HepG2 (cell line): ENCODE results near the gene MYH16. TPM values are rescaled to one million over a fixed set of nuclear protein-coding genes. Genes with fewer than 3 reads are reported as not detected.
"Not testable (repeated sequence)": the region's sequence is repeated elsewhere in the genome, so short reads cannot be mapped to it uniquely, and the experiment has no call there.

Source experiments
- ATAC-seq: fragments of 200-7000 bp; cut with Tn5 transposase; 3 replicates; pipeline ENCODE4 v1.9.1; 2020; ENCODE audit warnings: mild to moderate bottlenecking, moderate library complexity
- BruUV-seq: library from RNA; stranded (reverse); fragments of 400-500 nt; replicated peaks from 2 replicates; lab custom pipeline; 2021; lab: Mats Ljungman, UMichigan
- CTCF ChIA-PET: fragments of 300-600 bp; formaldehyde crosslinking; extraction: SDS; loops from one replicate; lab custom pipeline; 2021; ENCODE audit warnings: low total read pairs, inconsistent platforms, low intra/inter-chr PET ratio; lab: Yijun Ruan, JAX
- POLR2A ChIA-PET: fragments of 350-600 bp; sonication (Branson Sonifier 250); formaldehyde crosslinking; loops from one replicate; lab custom pipeline; 2020; ENCODE audit warnings: antibody characterized with exemption, inconsistent platforms; lab: Yijun Ruan, JAX
- DNase-seq: peaks from one replicate; pipeline ENCODE4 v3.0.0-alpha.2; 2015; ENCODE audit warnings: low spot score
- FAIRE-seq: peaks from 3 replicates; lab custom pipeline; 2011; peaks lifted over from hg19 to GRCh38; lab: Jason Lieb, UNC
- H2AFZ ChIP-seq: one replicate; pipeline ENCODE4 v1.6.1; 2011; ENCODE audit warnings: low read length, inconsistent platforms
- H3K27ac ChIP-seq: fragments of 300-600 bp; 3 replicates; pipeline ENCODE4 v1.8.0; 2011; ENCODE audit warnings: mixed run types, mild to moderate bottlenecking, mixed read lengths, low read length, inconsistent platforms; ENCODE audit not compliant: insufficient read depth; ENCODE audit errors: extremely low read length
- H3K27me3 ChIP-seq, 2 experiments: fragments of 200-600 bp in 1 of 2; 2 replicates in 1 of 2; 3 replicates in 1 of 2; pipeline versions ENCODE4 v1.6.0 to v1.8.0; 2011; ENCODE audit warnings: low read length in 2 of 2, mild to moderate bottlenecking in 2 of 2, moderate library complexity in 2 of 2, inconsistent platforms in 1 of 2; ENCODE audit not compliant: insufficient read depth in 2 of 2, control insufficient read depth in 1 of 2
- H3K36me3 ChIP-seq, 2 experiments: fragments of 200-600 bp in 1 of 2; replicated peaks in 1 of 2; 2 replicates in 1 of 2; 3 replicates in 1 of 2; pipeline versions ENCODE4 v1.5.1 to v1.8.0; 2011; ENCODE audit warnings: low read length in 2 of 2, inconsistent platforms in 1 of 2; ENCODE audit not compliant: insufficient read depth in 2 of 2, control insufficient read depth in 1 of 2
- H3K4me1 ChIP-seq: 2 replicates; pipeline ENCODE4 v1.5.1; 2012; ENCODE audit warnings: low read length, inconsistent platforms; ENCODE audit not compliant: insufficient read depth
- H3K4me2 ChIP-seq: 2 replicates; pipeline ENCODE4 v1.6.0; 2011; ENCODE audit warnings: low read depth, low read length, inconsistent platforms
- H3K4me3 ChIP-seq, 3 experiments: fragments of 200-600 bp in 1 of 3; sonication (generic), shearing (Covaris generic) in 1 of 3; replicated peaks in 1 of 3; 2 replicates each; pipeline ENCODE4 v1.5.1; 2011 to 2016; ENCODE audit warnings: low read length in 3 of 3, inconsistent platforms in 2 of 3, low read depth in 2 of 3, mild to moderate bottlenecking in 2 of 3, control low read depth in 1 of 3, mixed read lengths in 1 of 3; ENCODE audit not compliant: insufficient read depth in 1 of 3
- H3K79me2 ChIP-seq: one replicate; pipeline ENCODE4 v1.6.1; 2011; ENCODE audit warnings: low read length, inconsistent platforms; ENCODE audit not compliant: insufficient read depth
- H3K9ac ChIP-seq: 2 replicates; pipeline ENCODE4 v1.6.0; 2011; ENCODE audit warnings: mild to moderate bottlenecking, low read depth, low read length, inconsistent platforms; ENCODE audit not compliant: insufficient read depth
- H3K9me3 ChIP-seq: 2 replicates; pipeline ENCODE4 v1.5.1; 2012; ENCODE audit warnings: mild to moderate bottlenecking, low read length
- H4K20me1 ChIP-seq: 2 replicates; pipeline ENCODE4 v1.6.0; 2011; ENCODE audit warnings: inconsistent platforms, mild to moderate bottlenecking, low read length, moderate library complexity; ENCODE audit not compliant: insufficient read depth
- CTCF ChIP-seq: sonication (generic); formaldehyde crosslinking; IDR thresholded peaks from 2 replicates; pipeline ENCODE4 v1.5.0; 2020; ENCODE audit warnings: mild to moderate bottlenecking, missing genetic modification reagents, moderate library complexity
- HMGXB3 ChIP-seq: sonication (generic); formaldehyde crosslinking; IDR thresholded peaks from 2 replicates; pipeline ENCODE4 v1.4.0; 2020; ENCODE audit warnings: missing genetic modification reagents, borderline replicate concordance
- MXD3 ChIP-seq: IDR thresholded peaks from 2 replicates; pipeline ENCODE4 v1.6.1; 2016; ENCODE audit warnings: mild to moderate bottlenecking, missing biosample characterization, missing genetic modification reagents
- STAG1 ChIP-seq: sonication (generic); formaldehyde crosslinking; IDR thresholded peaks from 2 replicates; pipeline ENCODE4 v1.4.0; 2020; ENCODE audit warnings: missing genetic modification reagents
- ZNF773 ChIP-seq: sonication (generic); formaldehyde crosslinking; IDR thresholded peaks from 2 replicates; pipeline ENCODE4 v1.4.0; 2020; ENCODE audit warnings: missing genetic modification reagents, borderline replicate concordance
- WGBS: methylation state at CpG from one replicate; pipeline ENCODE4 v1.1.6; 2017; ENCODE audit warnings: low lambda C conversion rate; 5-methylcytosine and 5-hydroxymethylcytosine counted together
- in situ Hi-C: cut with HindIII; loops from 2 replicates; pipeline ENCODE4 v1.10.0; 2017; ENCODE audit warnings: low pct_unique_long_range_greater_than_20kb; ENCODE audit not compliant: extremely low pct_ligation_motif_present
- intact Hi-C: fragments of 100-400 bp; cut with micrococcal nuclease; formaldehyde crosslinking; loops from one replicate; pipeline ENCODE4 v1.10.0; 2022; ENCODE audit not compliant: unreplicated experiment
- polyA plus RNA-seq, 8 experiments: library from polyadenylated mRNA; depleted of rRNA in 3 of 8; stranded (reverse) in 7 of 8; unstranded in 1 of 8; fragments of >200 nt; fragmentation: Illumina TruSeq in 4 of 8; extraction: Trizol in 4 of 8; gene quantifications; 2 replicates each; pipeline versions ENCODE4 v1.2.1 to v1.2.3, GENCODE V29; 2011 to 2016; ENCODE audit warnings: low read depth in 4 of 8, missing spikeins in 1 of 8, mixed read lengths in 1 of 8; ENCODE audit not compliant: insufficient read depth in 1 of 8
- total RNA-seq, 5 experiments: library from RNA; depleted of rRNA; stranded (reverse); fragments of >200 nt; fragmentation: Illumina TruSeq; extraction: Trizol; gene quantifications; 2 replicates each; pipeline ENCODE4 v1.2.3, GENCODE V29; 2016; ENCODE audit warnings: low read depth in 1 of 5

The MYH16 gene
- total and polyA plus RNA-seq, 2 of the 13 experiments (the other 11 are each of a cell fraction or from before 2014, with no cell fraction given) = 0.05 to 0.15 TPM

GRCh38 chr7:99278180-99278579 is 5.5 kb downstream of the MYH16 start:
- no peaks in the 10 kb centered on the region for H3K79me2 ChIP-seq
- no peaks in the 10 kb centered on the region for H3K9me3 ChIP-seq
- no peaks in the 10 kb centered on the region for H4K20me1 ChIP-seq
- DNase-seq (no peak), FAIRE-seq (no peak), ATAC-seq (peak; percentile 37; the same call in 2 of the 3 replicates)
- H3K4me2 ChIP-seq = no peak overlapping the region
- no peak overlapping the region for H3K9ac ChIP-seq
- H3K27ac ChIP-seq = no peak overlapping the region
- peaks cover 11% of the 10 kb centered on the region for H3K4me1 ChIP-seq
- no TSS peak for BruUV-seq
- peaks cover 0 to 5% of the 10 kb centered on the region in 2 experiments; a peak in 2 of 5 replicates for H3K27me3 ChIP-seq
- TF ChIP-seq CTCF (CRISPR knock-in tag) = peak; percentile 19; the same call in 1 of the 2 replicates
- TF ChIP-seq MXD3 (CRISPR knock-in tag) = no peak
- no peak for TF ChIP-seq ZNF773 (CRISPR knock-in tag)
- no peak for TF ChIP-seq HMGXB3 (CRISPR knock-in tag)
- peak; percentile 34; the same call in 1 of the 2 replicates for TF ChIP-seq STAG1 (CRISPR knock-in tag)
- CTCF ChIA-PET = no interaction called here
- intact Hi-C loops = no loop called here
- no peak overlapping the region for H2AFZ ChIP-seq
- H3K4me3 ChIP-seq = no peak overlapping the region
- H3K36me3 ChIP-seq = no peaks in the 10 kb centered on the region
- WGBS = 39% methylated on average over 5 of the region's 5 CpGs
- in situ Hi-C loops = no loop called here
- POLR2A ChIA-PET = no interaction called here

GRCh38 chr7:99284165-99284564 is 11.5 kb downstream of the MYH16 start:
- CTCF ChIA-PET, H3K27me3 ChIP-seq, DNase-seq, H3K36me3 ChIP-seq, H3K27ac ChIP-seq, intact Hi-C loops, H3K9me3 ChIP-seq, H3K4me2 ChIP-seq, H3K4me3 ChIP-seq, H3K79me2 ChIP-seq, H3K9ac ChIP-seq, BruUV-seq, FAIRE-seq, H3K4me1 ChIP-seq, H4K20me1 ChIP-seq, H2AFZ ChIP-seq, ATAC-seq, in situ Hi-C loops: not testable (repeated sequence)
- 100% methylated on average over 1 of the region's 4 CpGs for WGBS
- POLR2A ChIA-PET = interaction anchor here (1.3 kb wide), 1 partner anchor 10 kb away, joined by 4 read pairs; no protein-coding TSS in a partner anchor
